H9 (cell line): ENCODE measurements around the gene DCAF11. TPM values are rescaled to one million over a fixed set of nuclear protein-coding genes. Genes with fewer than 3 reads are reported as not detected.
A peak's percentile ranks its signal among the peaks of the same experiment; 100 is the strongest.

Experiments
- DNase-seq: peaks from one replicate; pipeline ENCODE4 v3.0.0-alpha.2; 2017
- H2AFZ ChIP-seq: one replicate; pipeline ENCODE4 v1.6.1; 2013; ENCODE audit warnings: mild to moderate bottlenecking, low read length, control low read depth, moderate library complexity
- H2AK5ac ChIP-seq: 2 replicates; pipeline ENCODE4 v1.6.1; 2013; ENCODE audit warnings: low read length, control low read depth, mixed read lengths; ENCODE audit not compliant: insufficient read length
- H2BK120ac ChIP-seq: one replicate; pipeline ENCODE4 v1.6.1; 2013; ENCODE audit warnings: low read depth, mild to moderate bottlenecking, low read length, control low read depth, inconsistent platforms; ENCODE audit not compliant: poor library complexity, severe bottlenecking
- H2BK12ac ChIP-seq: 2 replicates; pipeline ENCODE4 v1.6.1; 2013; ENCODE audit warnings: low read length, control low read depth, mixed read lengths, low read depth; ENCODE audit not compliant: insufficient read length
- H2BK15ac ChIP-seq: 2 replicates; pipeline ENCODE4 v1.6.1; 2013; ENCODE audit warnings: low read depth, low read length, control low read depth
- H2BK20ac ChIP-seq: one replicate; pipeline ENCODE4 v1.6.1; 2013; ENCODE audit warnings: low read depth, mild to moderate bottlenecking, low read length, control low read depth, inconsistent platforms; ENCODE audit not compliant: poor library complexity, severe bottlenecking
- H2BK5ac ChIP-seq: 2 replicates; pipeline ENCODE4 v1.6.1; 2013; ENCODE audit warnings: low read length, control low read depth, mixed read lengths; ENCODE audit not compliant: insufficient read length
- H3K14ac ChIP-seq: 2 replicates; pipeline ENCODE4 v1.6.1; 2013; ENCODE audit warnings: low read length, control low read depth; ENCODE audit not compliant: insufficient read depth
- H3K18ac ChIP-seq: 2 replicates; pipeline ENCODE4 v1.6.1; 2013; ENCODE audit warnings: low read depth, mild to moderate bottlenecking, mixed read lengths, low read length, control low read depth; ENCODE audit not compliant: insufficient read length
- H3K23ac ChIP-seq: 2 replicates; pipeline ENCODE4 v1.6.1; 2013; ENCODE audit warnings: low read length, control low read depth, mixed read lengths, low read depth; ENCODE audit not compliant: insufficient read length
- H3K23me2 ChIP-seq: 2 replicates; pipeline ENCODE4 v1.6.1; 2013; ENCODE audit warnings: low read depth, mild to moderate bottlenecking, mixed read lengths, low read length, control low read depth; ENCODE audit not compliant: insufficient read length, poor library complexity, severe bottlenecking
- H3K27ac ChIP-seq: 2 replicates; pipeline ENCODE4 v1.5.1; 2013; ENCODE audit warnings: low read length, control low read depth, mixed read lengths, low read depth; ENCODE audit not compliant: insufficient read length
- H3K27me3 ChIP-seq: 2 replicates; pipeline ENCODE4 v1.6.1; 2013; ENCODE audit warnings: low read length, control low read depth, inconsistent platforms; ENCODE audit not compliant: insufficient read depth
- H3K4ac ChIP-seq: 2 replicates; pipeline ENCODE4 v1.6.1; 2013; ENCODE audit warnings: low read depth, mild to moderate bottlenecking, control low read depth, inconsistent platforms, low read length, moderate library complexity
- H3K4me1 ChIP-seq: 2 replicates; pipeline ENCODE4 v1.6.1; 2013; ENCODE audit warnings: low read length, control low read depth, inconsistent platforms; ENCODE audit not compliant: insufficient read depth
- H3K4me2 ChIP-seq: 2 replicates; pipeline ENCODE4 v1.6.1; 2013; ENCODE audit warnings: low read length, control low read depth, mixed read lengths; ENCODE audit not compliant: insufficient read length, insufficient read depth
- H3K56ac ChIP-seq: 2 replicates; pipeline ENCODE4 v1.6.1; 2013; ENCODE audit warnings: low read depth, mild to moderate bottlenecking, mixed read lengths, low read length, control low read depth; ENCODE audit not compliant: insufficient read length
- H3K79me1 ChIP-seq: 2 replicates; pipeline ENCODE4 v1.6.1; 2013; ENCODE audit warnings: low read depth, mild to moderate bottlenecking, moderate library complexity, low read length, control low read depth, inconsistent platforms; ENCODE audit not compliant: insufficient read depth, poor library complexity, severe bottlenecking
- H3K79me2 ChIP-seq: 2 replicates; pipeline ENCODE4 v1.6.1; 2013; ENCODE audit warnings: low read length, control low read depth, inconsistent platforms; ENCODE audit not compliant: insufficient read depth
- H3K9ac ChIP-seq: 2 replicates; pipeline ENCODE4 v1.6.1; 2013; ENCODE audit warnings: low read length, control low read depth, mixed read lengths; ENCODE audit not compliant: insufficient read length; ENCODE audit errors: extremely low read depth
- H3K9me3 ChIP-seq: one replicate; pipeline ENCODE4 v1.6.1; 2013; ENCODE audit warnings: low read depth, low read length, inconsistent platforms; ENCODE audit not compliant: control insufficient read depth
- H3T11ph ChIP-seq: one replicate; pipeline ENCODE4 v1.6.1; 2013; ENCODE audit warnings: mild to moderate bottlenecking, low read length, control low read depth, inconsistent platforms
- H4K20me1 ChIP-seq: one replicate; pipeline ENCODE4 v1.6.1; 2013; ENCODE audit not compliant: control insufficient read depth, insufficient read length, insufficient read depth
- H4K5ac ChIP-seq: 2 replicates; pipeline ENCODE4 v1.6.1; 2013; ENCODE audit warnings: low read depth, mild to moderate bottlenecking, mixed read lengths, low read length, control low read depth; ENCODE audit not compliant: insufficient read length
- H4K8ac ChIP-seq: replicated peaks from 2 replicates; pipeline ENCODE4 v1.6.1; 2013; ENCODE audit warnings: low read length, control low read depth, mixed read lengths, low read depth; ENCODE audit not compliant: insufficient read length
- H4K91ac ChIP-seq: 2 replicates; pipeline ENCODE4 v1.6.1; 2013; ENCODE audit warnings: low read depth, mild to moderate bottlenecking, moderate library complexity, mixed read lengths, low read length, control low read depth; ENCODE audit not compliant: insufficient read length
- H3K27ac Mint-ChIP-seq, 3 experiments: 2 replicates in 2 of 3; 3 replicates in 1 of 3; pipeline ENCODE4 v1.8.0; 2020 to 2021; ENCODE audit warnings: mixed read lengths in 3 of 3, mild to moderate bottlenecking in 1 of 3, moderate library complexity in 1 of 3
- H3K27me3 Mint-ChIP-seq: 2 replicates; pipeline ENCODE4 v1.8.0; 2021; ENCODE audit warnings: low read depth, mild to moderate bottlenecking, moderate library complexity, mixed read lengths
- H3K36me3 Mint-ChIP-seq, 3 experiments: 2 replicates in 2 of 3; 3 replicates in 1 of 3; pipeline ENCODE4 v1.8.0; 2020 to 2021; ENCODE audit warnings: low read depth in 3 of 3, mixed read lengths in 3 of 3; ENCODE audit not compliant: insufficient read depth in 1 of 3
- H3K4me1 Mint-ChIP-seq, 2 experiments: 2 replicates each; pipeline ENCODE4 v1.8.0; 2020; ENCODE audit warnings: mixed read lengths in 2 of 2
- H3K4me3 Mint-ChIP-seq, 2 experiments: 2 replicates in 1 of 2; 3 replicates in 1 of 2; pipeline ENCODE4 v1.8.0; 2020 to 2021; ENCODE audit warnings: mild to moderate bottlenecking in 2 of 2, mixed read lengths in 2 of 2, moderate library complexity in 1 of 2
- H3K9me3 Mint-ChIP-seq, 2 experiments: 2 replicates in 1 of 2; 3 replicates in 1 of 2; pipeline ENCODE4 v1.8.0; 2020; ENCODE audit warnings: mild to moderate bottlenecking in 2 of 2, mixed read lengths in 2 of 2, moderate library complexity in 1 of 2
- CTCF ChIP-seq: fragments of 200-600 bp; sonication (generic); conservative IDR thresholded peaks from 3 replicates; pipeline ENCODE4 v1.8.0; 2021; ENCODE audit warnings: antibody characterized with exemption, mild to moderate bottlenecking
- WGBS: extraction: QIAGEN DNeasy Blood & Tissue Kit; methylation state at CpG from one replicate; pipeline ENCODE4 v1.1.7; 2013; ENCODE audit warnings: missing lambda C conversion rate, low lambda C conversion rate, mixed read lengths; ENCODE audit not compliant: insufficient read length; ENCODE audit errors: extremely low coverage; 5-methylcytosine and 5-hydroxymethylcytosine counted together
- total RNA-seq: library from RNA; stranded (reverse); gene quantifications from 2 replicates; pipeline ENCODE4 v1.2.1, GENCODE V29; 2021

Gene DCAF11
- total RNA-seq, 1 experiment from 2014 or later: 73.4 TPM

- Histone ChIP-seq H3K9ac (no peak within 1 kb of the TSS), H2BK15ac (no peak within 1 kb of the TSS), H3K4ac (no peak within 1 kb of the TSS), H2AK5ac (no peak within 1 kb of the TSS), H3K79me2 (peaks cover 3% of the 10 kb centered on the region; the same call in 1 of the 2 replicates), H2BK12ac (no peak within 1 kb of the TSS), H4K91ac (no peak within 1 kb of the TSS), H3K27me3 (no peaks in the 10 kb centered on the region), H3T11ph (no peak within 1 kb of the TSS), H3K56ac (no peak within 1 kb of the TSS), H2BK5ac (no peak within 1 kb of the TSS), H4K20me1 (no peaks in the 10 kb centered on the region), H3K14ac (0 out of 2 replicates have a peak within 1 kb of the TSS, but pooled peaks have one; percentile 59), H3K27ac (no peak within 1 kb of the TSS), H3K18ac (no peak within 1 kb of the TSS), H2AFZ (no peak within 1 kb of the TSS), H4K8ac (no peak within 1 kb of the TSS), H3K23me2 (peaks cover 10% of the 10 kb centered on the region), H2BK120ac (no peak within 1 kb of the TSS), H3K4me2 (peak within 1 kb of the TSS; percentile 64), H3K79me1 (peaks cover 2% of the 10 kb centered on the region), H2BK20ac (no peak within 1 kb of the TSS), H3K4me1 (no peaks in the 10 kb centered on the region), H3K23ac (no peak within 1 kb of the TSS), H3K9me3 (no peaks in the 10 kb centered on the region), H4K5ac (no peak within 1 kb of the TSS)
- no CpG with 5 or more reads among the region's 75 CpGs for WGBS
- Mint-ChIP-seq H3K9me3 (0 out of 5 replicates have a peak, but pooled peaks cover 0 to 2% of the 10 kb centered on the region in 2 experiments), H3K36me3 (peaks cover 22 to 34% (median 27%) of the 10 kb centered on the region in 3 experiments), H3K4me1 (peaks cover 28 to 33% of the 10 kb centered on the region in 2 experiments), H3K4me3 (peak within 1 kb of the TSS; percentile 82 to 89), H3K27me3 (no peaks in the 10 kb centered on the region), H3K27ac (peak within 1 kb of the TSS; percentile 55 to 93 (median 82); a peak in 5 of 7 replicates)
- TF ChIP-seq CTCF: no peak
- peak; percentile 93 for DNase-seq
Observed at GRCh38 chr14:24135834-24136683, 21.5 kb downstream of the DCAF11 start, which contains the start of gene PSME1. TSS of gene PSME1 (plus strand) at chr14:24136194. CDS start at chr14:24136263, 69 bp downstream.
